ENCODE results near the gene TMEM198.

The TMEM198 gene

DNA sequence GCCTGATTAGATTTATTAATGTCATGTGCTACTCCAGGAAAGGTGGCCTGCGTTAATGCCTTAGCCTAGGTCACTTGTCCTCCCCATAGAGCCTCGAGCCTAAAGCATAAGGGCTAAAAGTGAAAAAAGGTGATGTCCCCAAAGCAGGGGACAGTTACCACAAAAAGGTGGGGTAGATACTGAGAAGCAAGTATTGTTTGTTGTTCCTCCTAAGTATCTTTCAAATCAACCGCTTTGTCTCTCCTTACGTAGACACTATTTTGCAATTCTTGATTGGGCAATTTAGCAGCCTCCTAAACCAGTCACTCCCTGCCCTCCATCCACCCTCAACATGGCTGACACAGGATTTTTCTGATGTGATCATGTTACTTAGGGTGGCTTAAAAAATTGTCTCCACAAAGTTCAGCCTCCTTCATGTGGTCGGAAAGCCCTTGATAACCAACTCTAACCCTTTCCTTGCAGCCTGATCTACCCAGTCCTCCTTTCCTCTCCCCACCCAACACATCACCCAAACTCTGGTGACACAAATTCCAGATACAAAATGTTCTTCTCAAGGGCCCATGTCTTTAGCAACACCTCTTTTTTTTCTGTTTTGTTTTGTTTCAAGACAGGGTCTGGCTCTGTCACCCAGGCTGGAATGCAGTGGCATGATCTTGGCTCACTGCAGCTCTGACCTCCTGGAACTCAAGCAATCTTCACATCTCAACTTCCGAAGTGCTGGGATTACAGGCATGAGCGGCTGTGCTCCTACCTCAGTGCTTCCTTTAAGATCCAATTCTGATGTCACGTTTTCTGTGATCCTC is 35.2 kb downstream of the TMEM198 start:
- DNase-seq (ENCODE audit: low read depth), result peak; percentile 74
- Histone ChIP-seq H3K4me1 (ENCODE audit: control insufficient read depth, insufficient read depth, low read length) (peaks cover 30% of the 10 kb centered on the region), H3K27me3 (replicated peaks; ENCODE audit: control insufficient read depth, insufficient read depth, low read length) (peaks cover 13% of the 10 kb centered on the region)

DNA sequence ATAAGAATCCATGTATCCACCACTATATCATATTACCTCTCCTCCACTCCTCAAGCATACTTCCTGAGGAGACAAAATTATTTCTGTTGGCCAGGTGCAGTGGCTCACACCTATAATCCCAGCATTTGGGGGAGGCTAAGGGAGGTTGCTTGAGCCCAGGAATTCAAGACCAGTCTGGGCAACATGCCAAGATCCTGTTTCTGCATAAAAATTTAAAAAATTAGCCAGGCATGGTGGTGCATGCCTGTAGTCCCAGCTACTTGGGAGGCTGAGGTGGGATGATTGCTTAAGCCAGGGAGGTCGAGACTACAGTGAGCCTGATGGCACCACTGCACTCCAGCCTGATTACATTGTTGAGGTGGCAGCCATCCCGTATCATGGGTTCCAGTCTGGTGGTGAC is 37.5 kb downstream of the TMEM198 start:
- peaks cover 30% of the 10 kb centered on the region for H3K4me1 ChIP-seq (ENCODE audit: control insufficient read depth, insufficient read depth, low read length)
- DNase-seq (ENCODE audit: low read depth), result no peak
- H3K36me3 ChIP-seq (ENCODE audit: control insufficient read depth, insufficient read depth, low read length, severe bottlenecking), result no peaks in the 10 kb centered on the region
- no peaks in the 10 kb centered on the region for H3K9me3 ChIP-seq (ENCODE audit: control insufficient read depth, low read length)
- no peak overlapping the region for H3K9ac ChIP-seq (ENCODE audit: low read length)
- peaks cover 7% of the 10 kb centered on the region for H3K27me3 ChIP-seq (replicated peaks; ENCODE audit: control insufficient read depth, insufficient read depth, low read length)
- H3K4me3 ChIP-seq (ENCODE audit: low read length), result no peak overlapping the region

More for the DNA sequence above, 35.2 kb downstream of the TMEM198 start:
- Histone ChIP-seq H3K4me3 (ENCODE audit: low read length) (peak overlapping the region; percentile 38), H3K9ac (ENCODE audit: low read length) (peak overlapping the region; percentile 21), H3K9me3 (ENCODE audit: control insufficient read depth, low read length) (no peaks in the 10 kb centered on the region), H3K36me3 (ENCODE audit: control insufficient read depth, insufficient read depth, low read length, severe bottlenecking) (no peaks in the 10 kb centered on the region)

DNA sequence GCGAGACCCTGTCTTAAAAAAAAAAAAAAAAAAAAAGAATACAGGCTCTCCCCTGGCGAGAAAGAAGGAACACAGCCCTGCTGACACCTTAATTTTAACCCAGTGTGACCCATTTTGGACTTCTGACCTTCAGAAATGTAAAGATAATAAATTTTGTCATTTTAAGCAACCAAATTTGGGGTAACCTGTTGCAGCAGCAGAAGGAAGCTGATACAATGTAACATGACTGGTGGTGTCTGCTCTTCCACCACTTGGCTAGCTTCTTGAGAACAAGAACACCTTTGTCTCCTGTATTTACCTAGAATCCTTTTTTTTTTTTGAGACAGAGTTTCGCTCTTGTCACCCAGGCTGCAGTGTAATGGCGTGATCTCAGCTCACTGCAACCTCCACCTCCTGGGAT is 47.3 kb downstream of the TMEM198 start:
- no peak overlapping the region for H3K9ac ChIP-seq (ENCODE audit: low read length)
- no peaks in the 10 kb centered on the region for H3K9me3 ChIP-seq (ENCODE audit: control insufficient read depth, low read length)
- peaks cover 14% of the 10 kb centered on the region for H3K4me1 ChIP-seq (ENCODE audit: control insufficient read depth, insufficient read depth, low read length)
- no peak overlapping the region for H3K4me3 ChIP-seq (ENCODE audit: low read length)
- H3K27me3 ChIP-seq (replicated peaks; ENCODE audit: control insufficient read depth, insufficient read depth, low read length), result no peaks in the 10 kb centered on the region
- H3K36me3 ChIP-seq (ENCODE audit: control insufficient read depth, insufficient read depth, low read length, severe bottlenecking), result no peaks in the 10 kb centered on the region
- DNase-seq (ENCODE audit: low read depth), result no peak

DNA sequence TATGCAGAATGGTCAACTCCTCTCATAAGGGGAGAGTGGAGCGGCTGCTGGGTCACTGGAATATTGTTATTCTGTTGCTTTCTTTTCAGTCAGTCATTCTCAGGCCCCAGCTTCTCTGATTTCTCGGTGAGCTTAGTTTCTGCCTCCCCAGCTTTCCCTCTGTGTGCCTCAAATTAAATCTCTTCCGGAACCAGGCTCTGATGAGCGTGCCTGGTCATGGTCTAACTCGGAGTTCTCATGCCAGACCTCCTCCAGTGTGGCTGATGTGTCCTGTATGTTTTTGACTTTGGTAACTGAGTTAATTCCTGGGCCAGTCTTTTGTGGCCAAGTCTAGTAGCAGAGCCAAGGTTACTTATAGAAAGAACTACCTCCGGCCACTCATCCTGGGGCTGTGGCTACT is 48.9 kb downstream of the TMEM198 start:
- Histone ChIP-seq H3K4me1 (ENCODE audit: control insufficient read depth, insufficient read depth, low read length) (peaks cover 26% of the 10 kb centered on the region), H3K27me3 (replicated peaks; ENCODE audit: control insufficient read depth, insufficient read depth, low read length) (no peaks in the 10 kb centered on the region), H3K36me3 (ENCODE audit: control insufficient read depth, insufficient read depth, low read length, severe bottlenecking) (no peaks in the 10 kb centered on the region), H3K4me3 (ENCODE audit: low read length) (no peak overlapping the region), H3K9ac (ENCODE audit: low read length) (no peak overlapping the region), H3K9me3 (ENCODE audit: control insufficient read depth, low read length) (no peaks in the 10 kb centered on the region)
- DNase-seq (ENCODE audit: low read depth), result peak; percentile 62

DNA sequence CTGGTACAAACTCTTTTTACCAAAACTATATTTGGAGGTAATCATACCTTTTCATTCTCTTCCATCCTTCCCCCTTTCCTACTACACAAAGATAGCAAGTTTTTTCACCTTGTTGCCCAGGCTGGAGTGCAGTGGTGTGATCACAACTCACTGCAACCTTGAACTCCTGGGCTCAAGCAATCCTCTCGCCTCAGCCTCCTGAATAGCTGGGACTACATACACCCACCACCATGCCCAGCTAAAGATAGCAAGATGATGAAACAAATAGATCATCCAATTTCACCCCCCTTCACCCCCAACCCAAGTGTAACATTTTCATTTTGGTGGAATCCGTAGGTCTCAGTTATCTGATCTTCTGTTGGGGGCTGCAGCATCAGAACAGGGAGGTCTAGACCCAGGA is 49.3 kb downstream of the TMEM198 start:
- Histone ChIP-seq H3K36me3 (ENCODE audit: control insufficient read depth, insufficient read depth, low read length, severe bottlenecking) (no peaks in the 10 kb centered on the region), H3K27me3 (replicated peaks; ENCODE audit: control insufficient read depth, insufficient read depth, low read length) (no peaks in the 10 kb centered on the region), H3K4me1 (ENCODE audit: control insufficient read depth, insufficient read depth, low read length) (peaks cover 26% of the 10 kb centered on the region), H3K4me3 (ENCODE audit: low read length) (no peak overlapping the region), H3K9me3 (ENCODE audit: control insufficient read depth, low read length) (no peaks in the 10 kb centered on the region), H3K9ac (ENCODE audit: low read length) (no peak overlapping the region)
- DNase-seq (ENCODE audit: low read depth), result no peak

DNA sequence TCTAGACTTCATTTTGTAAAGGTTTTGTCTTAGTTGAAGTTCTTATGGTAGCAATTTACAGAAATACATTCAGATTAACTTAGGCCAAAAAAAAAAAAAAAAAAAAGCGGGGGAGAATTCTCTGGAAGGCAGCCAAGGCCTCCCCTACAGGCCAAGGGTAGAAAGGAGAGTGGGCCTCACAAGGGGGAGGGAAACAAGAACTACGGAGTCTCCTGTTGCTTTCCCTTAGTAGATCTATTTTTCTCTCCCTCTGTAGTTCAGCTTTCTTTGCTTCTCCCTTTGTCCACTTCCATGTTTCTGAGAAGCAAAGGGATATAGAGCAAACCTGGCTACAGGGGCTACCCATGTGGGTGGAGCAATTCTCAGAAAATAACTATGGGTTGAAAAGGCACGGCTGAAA is 51.4 kb downstream of the TMEM198 start:
- Histone ChIP-seq H3K9ac (ENCODE audit: low read length) (peak overlapping the region; percentile 75), H3K4me1 (ENCODE audit: control insufficient read depth, insufficient read depth, low read length) (peaks cover 36% of the 10 kb centered on the region), H3K27me3 (replicated peaks; ENCODE audit: control insufficient read depth, insufficient read depth, low read length) (no peaks in the 10 kb centered on the region), H3K9me3 (ENCODE audit: control insufficient read depth, low read length) (no peaks in the 10 kb centered on the region), H3K36me3 (ENCODE audit: control insufficient read depth, insufficient read depth, low read length, severe bottlenecking) (no peaks in the 10 kb centered on the region), H3K4me3 (ENCODE audit: low read length) (peak overlapping the region; percentile 11)
- DNase-seq (ENCODE audit: low read depth), result peak; percentile 42

DNA sequence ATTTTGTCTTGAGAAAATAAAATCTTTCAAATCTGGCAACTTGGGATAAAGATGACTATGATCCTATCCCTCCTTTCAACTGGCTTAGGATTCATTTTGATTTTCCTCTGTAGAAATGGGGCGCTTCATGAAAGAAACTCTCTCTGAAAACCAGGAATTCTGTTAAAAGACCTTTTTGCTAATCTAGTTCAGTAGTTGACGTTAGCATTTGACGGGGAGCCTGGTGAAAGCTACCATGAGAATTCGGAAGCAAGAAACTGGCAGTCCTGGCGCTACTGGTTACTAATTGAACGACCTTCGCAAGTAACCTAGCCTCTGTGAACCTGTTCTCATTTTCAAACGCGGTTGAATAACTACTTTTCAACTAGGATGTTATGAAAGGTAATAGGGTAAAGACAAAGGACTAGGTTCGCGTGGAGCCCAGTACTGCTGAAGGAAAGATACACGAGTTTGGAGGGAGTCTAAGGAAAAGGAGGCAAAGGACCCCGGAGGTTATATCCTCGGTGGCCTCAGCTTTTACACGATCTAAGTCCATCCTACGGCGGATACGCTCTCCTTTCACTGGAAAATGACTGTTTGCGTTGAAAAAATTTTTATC is 53.2 kb downstream of the TMEM198 start:
- Histone ChIP-seq H3K4me1 (ENCODE audit: control insufficient read depth, insufficient read depth, low read length) (peaks cover 38% of the 10 kb centered on the region), H3K4me3 (ENCODE audit: low read length) (peak overlapping the region; percentile 86), H3K36me3 (ENCODE audit: control insufficient read depth, insufficient read depth, low read length, severe bottlenecking) (peaks cover 10% of the 10 kb centered on the region), H3K9me3 (ENCODE audit: control insufficient read depth, low read length) (no peaks in the 10 kb centered on the region), H3K27me3 (replicated peaks; ENCODE audit: control insufficient read depth, insufficient read depth, low read length) (no peaks in the 10 kb centered on the region), H3K9ac (ENCODE audit: low read length) (peak overlapping the region; percentile 98)
- no peak for DNase-seq (ENCODE audit: low read depth)

DNA sequence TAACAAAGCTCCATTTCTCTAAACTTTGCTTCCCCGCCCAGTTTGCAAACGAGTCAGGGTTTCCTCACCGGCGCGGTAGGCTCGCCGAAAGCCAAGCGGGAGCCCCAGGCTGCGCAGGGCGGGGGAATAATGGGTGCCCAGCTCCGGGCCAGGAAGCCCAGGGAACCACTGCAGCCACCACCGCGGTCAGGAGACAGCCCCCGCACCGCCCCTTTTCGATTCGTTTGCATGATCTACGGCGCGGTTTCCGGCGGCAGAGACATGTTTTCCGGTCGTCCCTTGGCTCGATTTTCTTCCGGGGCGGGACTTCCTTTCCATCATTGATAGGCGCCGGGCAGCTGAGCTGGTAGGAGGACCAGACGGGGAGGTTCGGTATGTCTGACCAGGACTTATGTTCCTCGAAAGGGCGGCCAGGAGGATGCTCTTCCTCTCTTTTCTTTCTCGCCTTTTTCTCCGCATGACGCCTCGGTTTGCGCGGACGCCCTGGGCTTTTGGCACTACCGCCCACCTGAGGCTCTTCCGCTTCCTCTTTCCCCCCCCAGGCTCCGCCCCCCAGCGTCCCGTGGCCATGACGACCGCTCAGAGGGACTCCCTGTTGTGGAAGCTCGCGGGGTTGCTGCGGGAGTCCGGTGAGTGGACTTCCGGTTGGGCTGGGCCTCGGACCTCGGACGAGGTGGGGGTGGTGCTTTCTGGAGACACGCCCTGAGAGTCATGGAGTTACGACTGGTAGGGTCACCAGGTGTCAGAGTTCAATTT is 53.9 kb downstream of the TMEM198 start, which contains the start of gene STK11IP:
STK11IP (plus strand) TSS at position 306 of the 756 bp plus-strand sequence; CDS start at position 569, 263 bp downstream.
- Histone ChIP-seq H3K27me3 (replicated peaks; ENCODE audit: control insufficient read depth, insufficient read depth, low read length) (no peaks in the 10 kb centered on the region), H3K9ac (ENCODE audit: low read length) (peak within 1 kb of the TSS; percentile 98), H3K4me1 (ENCODE audit: control insufficient read depth, insufficient read depth, low read length) (peaks cover 38% of the 10 kb centered on the region), H3K4me3 (ENCODE audit: low read length) (peak within 1 kb of the TSS; percentile 86), H3K36me3 (ENCODE audit: control insufficient read depth, insufficient read depth, low read length, severe bottlenecking) (peaks cover 17% of the 10 kb centered on the region), H3K9me3 (ENCODE audit: control insufficient read depth, low read length) (no peaks in the 10 kb centered on the region)
- DNase-seq (ENCODE audit: low read depth), result peak; percentile 99

DNA sequence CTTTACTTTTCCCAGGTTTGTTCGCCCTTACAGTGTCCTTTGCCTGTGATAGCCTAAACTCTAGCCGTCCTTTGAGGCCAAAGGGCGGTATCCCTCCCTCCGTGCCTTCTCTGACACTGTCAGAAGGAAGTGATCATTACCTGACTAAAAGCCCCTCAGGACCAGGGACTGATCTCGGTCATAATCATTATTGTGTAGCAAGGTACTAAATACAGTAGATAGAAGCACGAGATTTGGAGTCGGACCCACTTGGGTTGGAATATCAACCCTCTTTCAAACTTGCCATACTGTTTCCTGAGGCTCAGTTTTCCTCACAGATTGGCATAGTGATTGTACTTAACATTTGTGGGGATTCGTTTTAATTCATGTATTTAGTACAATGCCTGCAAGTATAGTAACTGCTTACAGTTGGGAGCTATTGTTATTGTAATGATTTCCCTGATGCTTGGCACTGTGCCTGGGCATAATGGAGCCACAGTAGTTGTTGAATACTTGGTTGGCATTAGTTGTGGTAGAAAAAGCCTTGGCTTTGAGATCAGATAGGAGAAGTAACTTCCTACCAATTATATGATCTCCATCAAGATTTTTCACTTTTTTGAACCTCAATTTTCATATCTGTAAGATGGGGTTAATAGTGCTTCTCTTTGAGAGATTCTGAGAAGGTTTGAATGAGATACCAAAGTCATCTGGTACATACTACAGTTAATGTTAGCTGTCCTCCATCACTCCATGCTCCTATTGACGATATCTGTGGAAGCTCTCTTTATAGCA is 54.7 kb downstream of the TMEM198 start:
- DNase-seq (ENCODE audit: low read depth), result peak; percentile 24
- Histone ChIP-seq H3K9me3 (ENCODE audit: control insufficient read depth, low read length) (no peaks in the 10 kb centered on the region), H3K27me3 (replicated peaks; ENCODE audit: control insufficient read depth, insufficient read depth, low read length) (no peaks in the 10 kb centered on the region), H3K4me3 (ENCODE audit: low read length) (peak overlapping the region; percentile 86), H3K4me1 (ENCODE audit: control insufficient read depth, insufficient read depth, low read length) (peaks cover 38% of the 10 kb centered on the region), H3K36me3 (ENCODE audit: control insufficient read depth, insufficient read depth, low read length, severe bottlenecking) (peaks cover 18% of the 10 kb centered on the region), H3K9ac (ENCODE audit: low read length) (peak overlapping the region; percentile 98)
